AG04450 (cell line): ENCODE results near the gene C8G. TPM values are rescaled to one million over a fixed set of nuclear protein-coding genes. Genes with fewer than 3 reads are reported as not detected.

Experiments used
- CTCF ChIA-PET: fragments of 300-600, 350-600 bp; formaldehyde crosslinking; extraction: SDS; loops from one replicate; lab custom pipeline; 2022; ENCODE audit warnings: antibody characterized with exemption, inconsistent platforms; lab: Charles Lee
- POLR2A ChIA-PET: fragments of 350-600 bp; formaldehyde crosslinking; extraction: SDS; loops from one replicate; lab custom pipeline; 2021; ENCODE audit warnings: antibody characterized with exemption, inconsistent platforms; lab: Yijun Ruan, JAX
- DNase-seq: peaks from one replicate; pipeline ENCODE4 v3.0.0-alpha.2; 2011; ENCODE audit warnings: low read depth, low spot score
- H3K27ac ChIP-seq: one replicate; pipeline ENCODE4 v1.5.1; 2012; ENCODE audit warnings: low read depth, low read length, control low read depth
- H3K27me3 ChIP-seq: one replicate; pipeline ENCODE4 v1.6.0; 2012; ENCODE audit warnings: low read length; ENCODE audit not compliant: control insufficient read depth, insufficient read depth
- H3K4me3 ChIP-seq: 2 replicates; pipeline ENCODE4 v1.5.1; 2011; ENCODE audit warnings: mild to moderate bottlenecking, low read depth, low read length, control low read depth
- H3K9me3 ChIP-seq: 2 replicates; pipeline ENCODE4 v1.5.1; 2012; ENCODE audit warnings: low read length; ENCODE audit not compliant: control insufficient read depth, insufficient read depth
- polyA plus RNA-seq: library from polyadenylated mRNA; depleted of rRNA; stranded (reverse); fragments of >200 nt; gene quantifications from 2 replicates; pipeline ENCODE4 v1.2.3, GENCODE V29; 2011
- TF ChIP-seq, protein P1 (sequence below): IDR thresholded peaks from 2 replicates; pipeline ENCODE4 v1.5.1; 2011; ENCODE audit warnings: low read depth, low read length, control low read depth, inconsistent platforms

C8G gene
- polyA plus RNA-seq, 1 experiment: 0.41 TPM

DNA sequence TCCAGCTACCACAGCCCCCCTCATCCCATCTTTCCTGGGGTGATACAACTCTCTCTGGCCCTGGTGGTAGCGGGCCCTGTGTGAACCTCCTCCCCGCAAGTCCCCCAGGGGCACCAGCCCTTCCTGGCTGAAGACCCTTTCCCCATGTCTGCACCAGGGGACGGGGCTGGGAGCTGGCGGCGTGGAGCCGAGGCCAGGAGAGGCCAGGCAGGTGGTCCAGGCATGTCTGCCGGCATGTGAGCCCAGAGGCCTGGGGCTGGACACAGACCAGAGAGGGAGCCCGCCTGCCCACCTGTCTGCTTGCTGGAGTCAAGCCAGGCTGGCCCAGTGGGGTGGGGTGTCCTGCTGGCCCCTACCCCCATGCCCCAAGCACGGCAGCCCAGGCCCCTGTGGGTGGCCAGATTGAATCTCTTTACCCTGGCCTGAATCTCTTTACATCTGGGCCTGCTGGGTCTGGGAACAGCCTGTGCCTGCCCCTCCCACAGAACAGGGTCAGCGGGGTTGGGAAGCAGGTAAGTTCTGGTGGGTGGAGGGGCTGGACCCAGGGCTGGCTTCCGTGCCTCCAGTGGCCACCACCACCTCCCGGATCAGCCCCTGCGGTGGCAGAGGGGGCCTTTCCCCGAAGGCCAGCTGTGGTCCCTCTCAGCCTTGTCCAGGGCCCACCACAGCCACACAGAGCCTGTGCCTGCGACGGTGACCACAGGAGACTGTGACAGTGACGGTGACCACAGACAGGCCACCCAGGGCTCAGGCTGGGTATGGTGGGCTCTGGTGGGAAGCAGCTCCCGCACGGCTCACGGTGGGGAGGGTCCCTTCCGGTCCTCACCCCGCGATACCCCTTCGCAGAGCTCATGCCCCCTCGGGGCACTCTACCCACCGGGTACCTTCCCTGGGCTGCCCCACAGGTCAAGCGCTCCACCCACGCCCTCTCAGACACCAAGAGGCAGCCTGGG lies 14.1 kb downstream of the C8G start:
- no peak overlapping the region for H3K4me3 ChIP-seq
- ChIA-PET POLR2A (interaction anchor here (1.2 kb wide), 1 partner anchor 18 kb away, joined by 3 read pairs; the partner anchor contains the start of gene PTGDS), CTCF (interaction anchor here (1.0 to 1.2 kb wide), 2 partner anchors 11 to 70 kb away, joined by 3 to 4 read pairs; no protein-coding TSS in a partner anchor)
- TF ChIP-seq, protein P1, sequence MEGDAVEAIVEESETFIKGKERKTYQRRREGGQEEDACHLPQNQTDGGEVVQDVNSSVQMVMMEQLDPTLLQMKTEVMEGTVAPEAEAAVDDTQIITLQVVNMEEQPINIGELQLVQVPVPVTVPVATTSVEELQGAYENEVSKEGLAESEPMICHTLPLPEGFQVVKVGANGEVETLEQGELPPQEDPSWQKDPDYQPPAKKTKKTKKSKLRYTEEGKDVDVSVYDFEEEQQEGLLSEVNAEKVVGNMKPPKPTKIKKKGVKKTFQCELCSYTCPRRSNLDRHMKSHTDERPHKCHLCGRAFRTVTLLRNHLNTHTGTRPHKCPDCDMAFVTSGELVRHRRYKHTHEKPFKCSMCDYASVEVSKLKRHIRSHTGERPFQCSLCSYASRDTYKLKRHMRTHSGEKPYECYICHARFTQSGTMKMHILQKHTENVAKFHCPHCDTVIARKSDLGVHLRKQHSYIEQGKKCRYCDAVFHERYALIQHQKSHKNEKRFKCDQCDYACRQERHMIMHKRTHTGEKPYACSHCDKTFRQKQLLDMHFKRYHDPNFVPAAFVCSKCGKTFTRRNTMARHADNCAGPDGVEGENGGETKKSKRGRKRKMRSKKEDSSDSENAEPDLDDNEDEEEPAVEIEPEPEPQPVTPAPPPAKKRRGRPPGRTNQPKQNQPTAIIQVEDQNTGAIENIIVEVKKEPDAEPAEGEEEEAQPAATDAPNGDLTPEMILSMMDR: no peak
- H3K27ac ChIP-seq: no peak overlapping the region
- DNase-seq: no peak
- peaks cover 20% of the 10 kb centered on the region for H3K27me3 ChIP-seq
- H3K9me3 ChIP-seq: no peaks in the 10 kb centered on the region; the same call in 1 of the 2 replicates

DNA sequence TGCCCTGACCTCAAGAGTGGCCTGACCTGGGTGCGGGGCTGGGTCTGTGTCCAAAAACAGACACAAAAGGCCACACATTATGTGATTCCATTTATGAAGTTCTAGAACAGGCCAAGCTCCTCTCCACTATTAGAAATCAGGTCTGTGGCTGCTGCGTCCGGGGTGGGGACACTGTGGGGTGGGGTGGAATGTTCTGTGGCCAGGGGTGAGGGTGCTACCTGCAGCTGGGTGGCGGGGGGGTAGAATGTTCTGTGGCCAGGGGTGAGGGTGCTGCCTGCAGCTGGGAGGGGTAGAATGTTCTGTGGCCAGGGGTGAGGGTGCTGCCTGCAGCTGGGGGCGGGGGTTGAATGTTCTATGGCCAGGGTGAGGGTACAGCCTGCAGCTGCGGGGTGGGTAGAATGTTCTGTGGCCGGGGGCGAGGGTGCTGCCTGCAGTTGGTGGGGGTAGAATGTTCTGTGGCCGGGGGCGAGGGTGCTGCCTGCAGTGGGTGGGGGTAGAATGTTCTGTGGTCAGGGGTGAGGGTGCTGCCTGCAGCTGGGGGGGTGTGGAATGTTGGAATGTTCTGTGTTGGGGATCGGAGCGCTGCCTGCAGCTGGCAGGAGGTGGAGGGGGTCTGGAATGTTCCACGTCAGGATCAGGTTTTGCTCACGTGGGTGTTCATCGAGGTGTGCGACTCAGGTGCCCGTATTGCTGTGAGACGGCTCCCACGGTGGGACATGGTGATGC lies 15.3 kb downstream of the C8G start:
- Histone ChIP-seq H3K9me3 (no peaks in the 10 kb centered on the region; the same call in 1 of the 2 replicates), H3K4me3 (no peak overlapping the region), H3K27ac (no peak overlapping the region), H3K27me3 (peaks cover 21% of the 10 kb centered on the region)
- TF ChIP-seq, protein P1: no peak
- DNase-seq: no peak
- ChIA-PET CTCF (interaction anchor here (1.2 kb wide), 1 partner anchor 12 kb away, joined by 4 read pairs; no protein-coding TSS in a partner anchor), POLR2A (interaction anchor here (1.2 kb wide), 1 partner anchor 17 kb away, joined by 3 read pairs; the partner anchor contains the start of gene PTGDS)

DNA sequence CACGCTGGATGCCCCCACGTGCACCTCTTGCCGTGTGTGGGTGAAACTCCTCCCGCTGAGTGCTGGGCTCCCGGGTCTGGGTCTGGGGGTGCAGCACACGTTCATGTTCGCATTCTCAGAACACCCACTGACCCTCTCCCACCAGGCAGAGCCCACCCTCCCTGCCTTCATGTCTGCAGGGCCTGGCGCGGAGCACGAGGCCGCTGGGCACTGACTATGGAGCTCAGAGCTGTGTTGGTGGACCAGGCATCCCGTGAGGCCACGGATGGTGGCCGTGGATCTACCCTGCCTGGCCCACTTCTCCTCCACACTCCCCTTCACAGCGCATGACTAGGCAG lies 15.9 kb downstream of the C8G start:
- Histone ChIP-seq H3K9me3 (no peaks in the 10 kb centered on the region; the same call in 1 of the 2 replicates), H3K27ac (no peak overlapping the region), H3K27me3 (peaks cover 22% of the 10 kb centered on the region), H3K4me3 (no peak overlapping the region)
- no peak for DNase-seq
- ChIA-PET POLR2A (no interaction called here), CTCF (no interaction called here)
- TF ChIP-seq, protein P1: no peak

DNA sequence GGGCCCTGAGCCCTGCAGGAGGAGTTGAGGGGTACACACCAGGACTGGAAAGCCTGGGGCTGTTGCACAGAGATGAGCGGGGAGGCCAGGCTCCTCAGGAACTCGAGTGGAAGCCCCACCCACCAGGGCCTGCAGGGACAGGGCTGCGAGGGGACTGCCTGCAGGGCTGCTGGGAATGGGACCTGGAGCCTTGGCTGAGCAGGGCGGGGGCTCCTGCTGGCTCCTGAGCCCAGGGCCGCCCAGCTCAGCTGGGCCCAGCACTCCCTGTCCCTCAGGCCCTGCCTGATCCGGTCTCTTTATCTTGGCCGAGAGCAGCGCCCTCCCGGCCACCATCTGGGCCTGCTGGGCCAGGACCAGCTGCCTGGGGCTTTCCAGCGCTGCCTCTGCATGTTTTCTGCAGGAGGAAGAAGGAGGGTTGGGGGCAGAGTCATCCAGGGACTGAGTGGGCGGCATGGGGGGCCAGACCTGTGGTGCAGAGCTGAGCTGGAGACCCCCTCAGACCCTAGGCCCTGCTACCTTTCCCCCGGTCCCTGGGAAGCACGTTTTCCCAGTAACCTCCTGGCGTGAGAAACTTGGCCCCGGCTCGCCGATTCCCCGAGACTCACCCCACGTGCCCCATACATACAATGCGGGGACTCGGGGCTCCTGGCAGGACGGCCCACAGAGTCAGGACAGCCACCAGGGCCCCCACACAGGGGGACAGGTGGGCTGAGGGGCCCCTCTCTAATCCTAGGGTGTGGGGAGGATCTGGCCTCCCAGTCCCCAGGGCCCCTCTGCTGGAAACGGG lies 16.4 kb downstream of the C8G start:
- DNase-seq: no peak
- H3K27ac ChIP-seq: no peak overlapping the region
- POLR2A ChIA-PET: no interaction called here

More for the DNA sequence above, 16.4 kb downstream of the C8G start:
- TF ChIP-seq, protein P1: no peak
- Histone ChIP-seq H3K27me3 (peaks cover 24% of the 10 kb centered on the region), H3K9me3 (no peaks in the 10 kb centered on the region; the same call in 1 of the 2 replicates), H3K4me3 (no peak overlapping the region)
- CTCF ChIA-PET: interaction anchor here (1.4 kb wide), 1 partner anchor 13 kb away, joined by 3 read pairs; no protein-coding TSS in a partner anchor
